ES-I3 (cell line): ENCODE measurements around the gene AMY2B.
A peak's percentile ranks its signal among the peaks of the same experiment; 100 is the strongest.
"Not testable (repeated sequence)": the region's sequence is repeated elsewhere in the genome, so short reads cannot be mapped to it uniquely, and the experiment has no call there.

Experiments used
- H3K36me3 ChIP-seq: 2 replicates; pipeline ENCODE4 v1.6.1; 2013; ENCODE audit warnings: mild to moderate bottlenecking, low read length, control low read depth, moderate library complexity; ENCODE audit not compliant: insufficient read depth
- H3K4me1 ChIP-seq: 2 replicates; pipeline ENCODE4 v1.6.1; 2013; ENCODE audit warnings: mild to moderate bottlenecking, control low read depth, low read length; ENCODE audit not compliant: insufficient read depth
- H3K9ac ChIP-seq: 2 replicates; pipeline ENCODE4 v1.6.1; 2013; ENCODE audit warnings: low read depth, mild to moderate bottlenecking, low read length, moderate library complexity
- H3K9me3 ChIP-seq: 2 replicates; pipeline ENCODE4 v1.6.1; 2013; ENCODE audit warnings: mild to moderate bottlenecking, low read length, moderate library complexity; ENCODE audit not compliant: control insufficient read depth, insufficient read depth

The AMY2B gene

DNA sequence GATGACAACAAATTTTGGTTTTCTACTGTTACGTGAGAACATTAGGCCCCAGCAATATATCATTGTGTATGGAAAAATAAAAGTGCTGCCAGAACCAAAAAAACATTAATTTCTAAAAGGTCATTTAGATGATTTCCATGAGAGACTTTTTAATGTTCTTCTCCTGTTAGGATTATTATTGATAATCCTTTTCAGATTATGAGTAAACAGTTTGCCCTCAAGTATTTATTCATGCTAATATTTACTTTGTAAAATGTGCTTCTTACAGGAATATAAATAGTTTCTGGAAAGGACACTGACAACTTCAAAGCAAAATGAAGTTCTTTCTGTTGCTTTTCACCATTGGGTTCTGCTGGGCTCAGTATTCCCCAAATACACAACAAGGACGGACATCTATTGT is at the start of gene AMY2B:
TSS of gene AMY2B (plus strand) at position 301 of the 400 bp plus-strand sequence. CDS start at position 315, 14 bp downstream.
- H3K9ac ChIP-seq, H3K4me1 ChIP-seq: not testable (repeated sequence)

DNA sequence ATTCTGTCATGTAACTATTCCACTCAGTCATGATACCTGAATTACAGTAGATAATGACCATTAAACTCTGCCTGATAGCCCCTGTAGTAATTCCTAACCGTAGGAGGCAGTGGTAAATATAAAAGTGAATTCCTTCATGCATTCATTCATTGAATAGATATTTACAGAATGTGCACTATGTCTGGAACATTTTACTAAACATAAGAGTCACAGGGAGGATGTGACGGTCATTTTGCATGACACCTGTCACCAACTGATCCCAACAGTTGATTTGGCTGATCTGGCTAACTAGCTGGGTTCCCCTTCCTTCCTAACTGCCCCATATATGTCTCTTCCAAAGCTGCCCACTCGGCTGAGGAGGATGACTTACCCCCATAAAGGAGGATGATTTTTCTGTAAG is 48.0 kb upstream of the AMY2B start:
- Histone ChIP-seq H3K4me1 (peaks cover 3% of the 10 kb centered on the region; the same call in 1 of the 2 replicates), H3K9ac (no peak overlapping the region), H3K36me3 (no peaks in the 10 kb centered on the region), H3K9me3 (no peaks in the 10 kb centered on the region)

More for the DNA sequence above, at the start of gene AMY2B:
- H3K36me3 ChIP-seq, H3K9me3 ChIP-seq: not testable (repeated sequence)

- H3K9ac ChIP-seq, result peak overlapping the region; percentile 40; the same call in 1 of the 2 replicates
- peaks cover 3% of the 10 kb centered on the region; the same call in 1 of the 2 replicates for H3K4me1 ChIP-seq
- H3K9me3 ChIP-seq, result no peaks in the 10 kb centered on the region
- no peaks in the 10 kb centered on the region for H3K36me3 ChIP-seq
These were observed 46.2 kb upstream of the AMY2B start for GRCh38 chr1:103525114-103525606.

GRCh38 chr1:103525607-103526507 is 45.5 kb upstream of the AMY2B start, which contains the start of gene RNPC3:
Gene RNPC3 (plus strand): TSS chr1:103525699. CDS start chr1:103526071, 372 bp downstream.
- peaks cover 3% of the 10 kb centered on the region; the same call in 1 of the 2 replicates for H3K4me1 ChIP-seq
- H3K36me3 ChIP-seq, result no peaks in the 10 kb centered on the region
- no peaks in the 10 kb centered on the region for H3K9me3 ChIP-seq
- H3K9ac ChIP-seq, result peak within 1 kb of the TSS; percentile 100

GRCh38 chr1:103527331-103527730 is 44.1 kb upstream of the AMY2B start:
- Histone ChIP-seq H3K9ac (no peak overlapping the region), H3K9me3 (no peaks in the 10 kb centered on the region), H3K4me1 (peaks cover 3% of the 10 kb centered on the region; the same call in 1 of the 2 replicates), H3K36me3 (no peaks in the 10 kb centered on the region)

DNA sequence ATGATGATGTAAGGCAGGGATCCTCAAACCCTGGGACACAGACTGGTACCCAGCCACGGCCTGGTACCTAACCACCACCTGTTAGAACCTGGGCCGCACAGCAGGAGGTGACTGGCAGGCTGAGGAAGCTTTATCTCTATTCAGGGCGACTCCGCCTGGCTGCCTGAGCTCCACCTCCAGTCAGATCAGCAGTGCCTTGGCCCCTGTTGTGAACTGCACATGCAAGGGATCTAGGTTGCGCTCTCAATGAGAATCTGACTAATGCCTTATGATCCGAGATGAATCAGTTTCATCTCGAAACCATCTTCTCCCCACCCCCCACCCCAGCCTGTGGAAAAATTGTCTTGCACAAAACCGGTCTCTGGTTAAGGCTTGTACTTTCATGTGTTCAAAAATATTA is 41.6 kb upstream of the AMY2B start:
- H3K36me3 ChIP-seq, result no peaks in the 10 kb centered on the region
- no peak overlapping the region for H3K9ac ChIP-seq
- no peaks in the 10 kb centered on the region for H3K9me3 ChIP-seq
- H3K4me1 ChIP-seq, result peaks cover 3% of the 10 kb centered on the region; the same call in 1 of the 2 replicates

DNA sequence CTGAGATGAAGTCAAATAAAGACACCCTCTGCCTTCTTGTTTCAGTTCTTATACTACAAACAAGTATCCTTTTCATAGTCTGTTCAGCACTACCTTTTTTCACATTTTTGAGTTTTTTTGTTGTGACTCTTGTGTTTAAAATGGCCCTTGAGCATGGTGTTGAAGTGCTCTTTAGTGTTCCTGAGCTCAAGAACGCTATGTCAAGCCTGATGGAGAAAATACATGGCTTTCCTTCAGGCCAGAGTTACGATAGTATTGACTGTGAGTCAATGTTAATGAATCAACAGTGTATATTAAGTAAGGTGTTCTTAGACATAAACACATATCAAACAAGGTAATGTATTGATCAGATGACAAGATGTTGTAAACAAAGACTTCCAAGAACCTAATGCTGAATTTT is 33.2 kb upstream of the AMY2B start:
- Histone ChIP-seq H3K4me1 (no peaks in the 10 kb centered on the region), H3K9me3 (no peaks in the 10 kb centered on the region), H3K36me3 (peaks cover 6% of the 10 kb centered on the region; the same call in 1 of the 2 replicates), H3K9ac (no peak overlapping the region)

DNA sequence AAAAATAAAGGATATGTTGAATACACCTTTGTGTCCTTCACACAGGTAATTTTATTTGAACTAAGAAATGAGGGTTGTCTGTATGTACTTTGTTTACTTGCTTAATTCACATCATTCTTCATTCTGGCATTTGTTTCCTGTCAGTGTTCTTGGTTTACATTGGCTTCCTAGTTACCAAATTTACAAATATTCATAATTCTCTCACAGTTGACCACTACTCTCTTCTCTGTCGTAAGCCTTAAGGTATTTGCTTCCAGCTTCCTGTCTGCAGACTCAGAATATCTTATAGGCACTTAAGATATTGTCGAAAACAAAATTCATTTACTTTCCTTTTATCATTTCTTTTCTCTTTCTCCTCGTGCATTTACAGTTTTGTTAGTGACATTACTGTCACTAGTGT is 30.0 kb upstream of the AMY2B start:
- Histone ChIP-seq H3K36me3 (peaks cover 6% of the 10 kb centered on the region; the same call in 1 of the 2 replicates), H3K9me3 (no peaks in the 10 kb centered on the region), H3K9ac (no peak overlapping the region), H3K4me1 (no peaks in the 10 kb centered on the region)

DNA sequence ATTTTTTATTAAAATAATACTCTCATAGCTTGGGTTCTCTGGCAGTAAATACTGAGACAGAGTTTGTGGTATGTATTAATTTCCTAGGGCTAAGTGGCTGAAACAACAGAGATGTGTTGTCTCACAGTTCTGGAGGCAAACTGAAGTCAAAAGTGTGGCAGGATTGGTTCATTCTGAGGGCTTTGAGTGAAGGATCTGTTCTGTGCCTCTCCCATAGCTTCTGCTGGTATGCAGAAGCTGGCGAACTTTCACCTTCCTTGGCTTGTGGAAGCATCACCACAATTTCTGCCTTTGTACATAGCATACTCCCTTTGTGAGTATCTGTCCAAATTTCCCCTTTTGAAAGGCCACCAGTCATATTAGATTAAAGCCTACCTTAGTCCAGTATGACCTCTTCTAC is 24.9 kb upstream of the AMY2B start:
- H3K9ac ChIP-seq, result no peak overlapping the region
- H3K9me3 ChIP-seq, result no peaks in the 10 kb centered on the region
- no peaks in the 10 kb centered on the region for H3K4me1 ChIP-seq
- H3K36me3 ChIP-seq, result no peaks in the 10 kb centered on the region; the same call in none of the 2 replicates

- no peak overlapping the region for H3K9ac ChIP-seq
- no peaks in the 10 kb centered on the region; the same call in none of the 2 replicates for H3K36me3 ChIP-seq
- no peaks in the 10 kb centered on the region for H3K4me1 ChIP-seq
- H3K9me3 ChIP-seq, result no peaks in the 10 kb centered on the region
These were observed 23.5 kb upstream of the AMY2B start for GRCh38 chr1:103547840-103548239.

- no peaks in the 10 kb centered on the region for H3K4me1 ChIP-seq
- H3K9me3 ChIP-seq, result no peaks in the 10 kb centered on the region
- no peaks in the 10 kb centered on the region for H3K36me3 ChIP-seq
- no peak overlapping the region for H3K9ac ChIP-seq
These were observed 11.0 kb upstream of the AMY2B start for GRCh38 chr1:103560427-103560826.

GRCh38 chr1:103561124-103561523 is 10.3 kb upstream of the AMY2B start:
- H3K9ac ChIP-seq, H3K4me1 ChIP-seq, H3K36me3 ChIP-seq, H3K9me3 ChIP-seq: not testable (repeated sequence)

DNA sequence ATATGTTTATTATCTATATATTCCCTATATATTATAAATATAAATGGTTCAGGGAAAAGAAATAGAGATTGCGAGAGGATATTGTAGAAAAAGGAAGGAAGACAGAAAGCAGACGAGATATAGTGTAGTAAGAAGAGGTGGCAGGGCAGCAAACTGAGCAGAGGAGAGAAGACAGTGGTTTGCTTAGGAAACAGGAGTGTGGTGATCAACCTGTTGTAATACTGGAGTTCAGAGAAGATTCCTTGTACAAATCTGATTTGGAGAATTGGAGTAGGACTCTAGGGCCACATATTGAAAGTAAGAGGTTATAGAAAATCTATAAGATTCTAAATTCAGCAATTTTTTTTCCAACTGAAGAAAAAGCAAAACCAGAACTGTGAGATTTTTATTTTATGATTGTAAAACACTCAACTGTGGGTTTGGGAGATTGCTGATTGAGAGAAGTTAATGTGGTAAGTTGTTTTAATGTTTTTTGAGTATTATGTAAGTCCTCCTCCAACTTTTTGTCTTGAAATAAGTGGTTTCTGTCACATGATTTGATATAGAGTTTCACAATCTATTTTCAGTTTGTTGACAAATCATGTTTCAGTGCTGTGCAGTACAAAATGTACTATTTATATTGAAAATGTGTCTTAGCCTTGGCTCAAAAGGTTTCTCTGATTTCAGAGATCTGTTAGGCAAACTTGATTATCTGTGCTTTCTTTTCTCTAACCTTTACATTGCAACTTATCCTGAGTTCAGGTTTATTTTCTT is 9.6 kb upstream of the AMY2B start:
- Histone ChIP-seq H3K4me1 (no peaks in the 10 kb centered on the region), H3K9ac (no peak overlapping the region), H3K36me3 (no peaks in the 10 kb centered on the region)

GRCh38 chr1:103563056-103563455 is 8.3 kb upstream of the AMY2B start:
- Histone ChIP-seq H3K9ac (no peak overlapping the region), H3K9me3 (no peaks in the 10 kb centered on the region), H3K36me3 (no peaks in the 10 kb centered on the region), H3K4me1 (no peaks in the 10 kb centered on the region)

More for the DNA sequence above, 9.6 kb upstream of the AMY2B start:
- no peaks in the 10 kb centered on the region for H3K9me3 ChIP-seq
